ENCODE results near the gene EPHB3.

DNA sequence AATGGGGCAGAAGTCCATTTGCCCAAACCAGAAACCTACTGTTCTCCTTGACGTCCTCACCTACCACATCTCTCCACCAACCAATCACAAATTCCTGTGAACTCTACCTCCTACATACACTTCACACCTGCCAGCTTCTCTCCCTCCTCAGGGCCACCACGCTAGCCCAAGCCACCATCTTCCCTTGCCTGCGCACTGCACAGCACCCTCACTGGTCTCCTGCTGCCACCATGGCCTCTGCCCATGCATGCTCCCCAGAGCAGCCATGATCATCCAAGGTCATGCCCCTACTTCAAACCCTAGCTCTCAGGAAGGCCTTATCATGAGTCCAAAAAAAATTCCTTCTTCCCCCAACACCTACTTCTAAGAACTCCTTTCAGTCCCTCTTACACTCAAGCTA, 1.1 kb upstream of the EPHB3 start:
- TF ChIP-seq, protein P1, sequence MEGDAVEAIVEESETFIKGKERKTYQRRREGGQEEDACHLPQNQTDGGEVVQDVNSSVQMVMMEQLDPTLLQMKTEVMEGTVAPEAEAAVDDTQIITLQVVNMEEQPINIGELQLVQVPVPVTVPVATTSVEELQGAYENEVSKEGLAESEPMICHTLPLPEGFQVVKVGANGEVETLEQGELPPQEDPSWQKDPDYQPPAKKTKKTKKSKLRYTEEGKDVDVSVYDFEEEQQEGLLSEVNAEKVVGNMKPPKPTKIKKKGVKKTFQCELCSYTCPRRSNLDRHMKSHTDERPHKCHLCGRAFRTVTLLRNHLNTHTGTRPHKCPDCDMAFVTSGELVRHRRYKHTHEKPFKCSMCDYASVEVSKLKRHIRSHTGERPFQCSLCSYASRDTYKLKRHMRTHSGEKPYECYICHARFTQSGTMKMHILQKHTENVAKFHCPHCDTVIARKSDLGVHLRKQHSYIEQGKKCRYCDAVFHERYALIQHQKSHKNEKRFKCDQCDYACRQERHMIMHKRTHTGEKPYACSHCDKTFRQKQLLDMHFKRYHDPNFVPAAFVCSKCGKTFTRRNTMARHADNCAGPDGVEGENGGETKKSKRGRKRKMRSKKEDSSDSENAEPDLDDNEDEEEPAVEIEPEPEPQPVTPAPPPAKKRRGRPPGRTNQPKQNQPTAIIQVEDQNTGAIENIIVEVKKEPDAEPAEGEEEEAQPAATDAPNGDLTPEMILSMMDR (IDR thresholded peaks at IDR 0.05) = no peak
- no peak for TF ChIP-seq POLR2AphosphoS5 (IDR thresholded peaks at IDR 0.05; ENCODE audit: low read depth, low read length)
- TF ChIP-seq SIN3A (IDR thresholded peaks at IDR 0.05; ENCODE audit: borderline replicate concordance, insufficient read depth, low read depth, low read length) = no peak
- TF ChIP-seq, protein P2, sequence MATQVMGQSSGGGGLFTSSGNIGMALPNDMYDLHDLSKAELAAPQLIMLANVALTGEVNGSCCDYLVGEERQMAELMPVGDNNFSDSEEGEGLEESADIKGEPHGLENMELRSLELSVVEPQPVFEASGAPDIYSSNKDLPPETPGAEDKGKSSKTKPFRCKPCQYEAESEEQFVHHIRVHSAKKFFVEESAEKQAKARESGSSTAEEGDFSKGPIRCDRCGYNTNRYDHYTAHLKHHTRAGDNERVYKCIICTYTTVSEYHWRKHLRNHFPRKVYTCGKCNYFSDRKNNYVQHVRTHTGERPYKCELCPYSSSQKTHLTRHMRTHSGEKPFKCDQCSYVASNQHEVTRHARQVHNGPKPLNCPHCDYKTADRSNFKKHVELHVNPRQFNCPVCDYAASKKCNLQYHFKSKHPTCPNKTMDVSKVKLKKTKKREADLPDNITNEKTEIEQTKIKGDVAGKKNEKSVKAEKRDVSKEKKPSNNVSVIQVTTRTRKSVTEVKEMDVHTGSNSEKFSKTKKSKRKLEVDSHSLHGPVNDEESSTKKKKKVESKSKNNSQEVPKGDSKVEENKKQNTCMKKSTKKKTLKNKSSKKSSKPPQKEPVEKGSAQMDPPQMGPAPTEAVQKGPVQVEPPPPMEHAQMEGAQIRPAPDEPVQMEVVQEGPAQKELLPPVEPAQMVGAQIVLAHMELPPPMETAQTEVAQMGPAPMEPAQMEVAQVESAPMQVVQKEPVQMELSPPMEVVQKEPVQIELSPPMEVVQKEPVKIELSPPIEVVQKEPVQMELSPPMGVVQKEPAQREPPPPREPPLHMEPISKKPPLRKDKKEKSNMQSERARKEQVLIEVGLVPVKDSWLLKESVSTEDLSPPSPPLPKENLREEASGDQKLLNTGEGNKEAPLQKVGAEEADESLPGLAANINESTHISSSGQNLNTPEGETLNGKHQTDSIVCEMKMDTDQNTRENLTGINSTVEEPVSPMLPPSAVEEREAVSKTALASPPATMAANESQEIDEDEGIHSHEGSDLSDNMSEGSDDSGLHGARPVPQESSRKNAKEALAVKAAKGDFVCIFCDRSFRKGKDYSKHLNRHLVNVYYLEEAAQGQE (IDR thresholded peaks at IDR 0.05; ENCODE audit: insufficient read depth in 1 of 2, low read depth in 2 of 2, low read length in 1 of 2) = no peak

Data from Panc1 (cell line).